Measurements from ENCODE around the gene MAP7D1.
A peak's percentile ranks its signal among the peaks of the same experiment; 100 is the strongest.
"Not testable (repeated sequence)": the region's sequence is repeated elsewhere in the genome, so short reads cannot be mapped to it uniquely, and the experiment has no call there.

Gene MAP7D1

GRCh38 chr1:36154765-36155407 lies 1.1 kb upstream of the MAP7D1 start:
- DNase-seq = no peak

- peak; percentile 41 for DNase-seq
Measured at GRCh38 chr1:36156329-36157114, 562 bp downstream of the MAP7D1 start.

GRCh38 chr1:36157115-36157903 lies 1.3 kb downstream of the MAP7D1 start:
- DNase-seq = no peak

GRCh38 chr1:36157973-36158826 lies 2.2 kb downstream of the MAP7D1 start:
- no peak for DNase-seq

- DNase-seq = not testable (repeated sequence)
Measured at GRCh38 chr1:36158827-36159252, 2.9 kb downstream of the MAP7D1 start.

- no peak for DNase-seq
Measured at GRCh38 chr1:36159614-36160387, 3.8 kb downstream of the MAP7D1 start.

- no peak for DNase-seq
Measured at GRCh38 chr1:36160388-36160948, 4.5 kb downstream of the MAP7D1 start.

- peak; percentile 66 for DNase-seq
Measured at GRCh38 chr1:36160949-36161485, 5.1 kb downstream of the MAP7D1 start.

GRCh38 chr1:36161641-36162531 lies 5.9 kb downstream of the MAP7D1 start:
- DNase-seq = peak; percentile 65

GRCh38 chr1:36162680-36163239 lies 6.8 kb downstream of the MAP7D1 start:
- DNase-seq = no peak

- no peak for DNase-seq
Measured at GRCh38 chr1:36163426-36163825, 7.5 kb downstream of the MAP7D1 start.

- DNase-seq = no peak
Measured at GRCh38 chr1:36164361-36164760, 8.4 kb downstream of the MAP7D1 start.

- no peak for DNase-seq
Measured at GRCh38 chr1:36165145-36165544, 9.2 kb downstream of the MAP7D1 start.

GRCh38 chr1:36166136-36166535 lies 10.2 kb downstream of the MAP7D1 start:
- DNase-seq = no peak

GRCh38 chr1:36166938-36167905 lies 11.3 kb downstream of the MAP7D1 start:
- no peak for DNase-seq

- DNase-seq = no peak
Measured at GRCh38 chr1:36168514-36168913, 12.6 kb downstream of the MAP7D1 start.

- DNase-seq = no peak
Measured at GRCh38 chr1:36170643-36171412, 14.9 kb downstream of the MAP7D1 start.

Measured in CD4-positive, alpha-beta T cell treated with Interferon gamma for 1 hour (primary cell).